NCI-H82 treated with DMSO at 0.1 percent for 48 hours (cell line): ENCODE results near the gene TTC39B.
"Not testable (repeated sequence)": the region's sequence is repeated elsewhere in the genome, so short reads cannot be mapped to it uniquely, and the experiment has no call there.

ENCODE experiments used
- DNase-seq: peaks from one replicate; lab custom pipeline; 2025; ENCODE audit not compliant: unreplicated experiment; lab: John Stamatoyannopoulos, UW

TTC39B gene

GRCh38 chr9:15306757-15307522, at the start of gene TTC39B:
TSS of gene TTC39B (minus strand) at chr9:15307216. CDS start at chr9:15307125, 91 bp downstream.
- DNase-seq = peak; percentile 64

- no peak for DNase-seq
These were observed 48.7 kb upstream of the TTC39B start for GRCh38 chr9:15355669-15356068.

DNA sequence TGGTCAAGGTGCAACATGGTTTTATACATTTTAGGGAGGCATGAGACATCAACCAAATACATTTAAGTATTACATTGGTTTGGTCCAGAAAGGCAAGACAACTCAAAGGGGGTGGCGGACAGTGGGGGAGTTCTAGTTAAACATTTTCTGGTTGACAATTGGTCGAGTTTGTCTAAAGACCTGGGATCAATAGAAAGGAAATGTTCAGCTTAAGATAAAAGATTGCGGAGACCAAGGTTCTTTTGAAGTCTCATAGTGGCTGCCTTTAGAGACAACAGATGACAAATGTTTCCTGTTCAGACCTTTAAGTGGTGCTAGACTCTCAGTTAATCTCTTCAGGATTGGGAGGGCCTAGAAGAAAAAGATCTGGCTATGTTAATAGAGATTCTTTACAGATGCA, 47.7 kb upstream of the TTC39B start:
- DNase-seq = no peak

DNA sequence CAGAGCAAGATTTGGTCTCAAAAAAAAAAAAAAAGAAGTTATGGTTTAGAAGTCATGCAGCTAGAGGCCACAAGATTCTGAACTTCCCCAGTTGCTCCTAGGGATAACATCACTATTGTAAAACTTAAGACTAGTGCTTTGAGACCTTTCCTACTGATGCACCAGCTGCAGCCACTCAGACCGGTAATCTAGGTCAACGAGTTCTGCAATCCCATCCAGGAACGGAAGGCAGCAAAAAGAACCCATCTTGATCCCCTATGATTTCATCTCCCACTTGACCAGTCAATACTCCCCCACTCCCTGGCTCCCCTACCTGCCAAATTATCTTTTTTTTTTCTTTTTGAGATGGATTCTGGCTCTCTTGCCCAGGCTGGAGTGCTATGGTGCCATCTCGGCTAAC, 46.9 kb upstream of the TTC39B start:
- no peak for DNase-seq

DNA sequence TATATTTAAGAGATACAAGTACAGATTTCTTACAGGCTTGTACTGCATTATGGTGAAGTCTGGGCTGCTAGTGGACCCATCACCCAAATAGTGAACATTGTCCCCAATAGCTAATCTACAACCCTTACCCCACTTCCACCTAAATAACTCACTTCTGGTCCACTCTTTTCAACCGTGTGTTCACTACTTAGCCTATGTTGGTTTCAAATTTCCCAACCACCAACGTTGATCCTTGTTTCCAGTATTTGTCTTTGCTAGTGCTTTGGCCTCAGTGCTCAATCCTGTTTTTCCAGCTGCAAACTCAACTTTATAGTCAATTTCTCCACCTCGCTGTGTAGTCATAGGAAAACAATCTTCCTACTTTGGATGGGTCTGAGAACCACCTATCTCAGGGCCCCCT, 45.3 kb upstream of the TTC39B start:
- no peak for DNase-seq

DNA sequence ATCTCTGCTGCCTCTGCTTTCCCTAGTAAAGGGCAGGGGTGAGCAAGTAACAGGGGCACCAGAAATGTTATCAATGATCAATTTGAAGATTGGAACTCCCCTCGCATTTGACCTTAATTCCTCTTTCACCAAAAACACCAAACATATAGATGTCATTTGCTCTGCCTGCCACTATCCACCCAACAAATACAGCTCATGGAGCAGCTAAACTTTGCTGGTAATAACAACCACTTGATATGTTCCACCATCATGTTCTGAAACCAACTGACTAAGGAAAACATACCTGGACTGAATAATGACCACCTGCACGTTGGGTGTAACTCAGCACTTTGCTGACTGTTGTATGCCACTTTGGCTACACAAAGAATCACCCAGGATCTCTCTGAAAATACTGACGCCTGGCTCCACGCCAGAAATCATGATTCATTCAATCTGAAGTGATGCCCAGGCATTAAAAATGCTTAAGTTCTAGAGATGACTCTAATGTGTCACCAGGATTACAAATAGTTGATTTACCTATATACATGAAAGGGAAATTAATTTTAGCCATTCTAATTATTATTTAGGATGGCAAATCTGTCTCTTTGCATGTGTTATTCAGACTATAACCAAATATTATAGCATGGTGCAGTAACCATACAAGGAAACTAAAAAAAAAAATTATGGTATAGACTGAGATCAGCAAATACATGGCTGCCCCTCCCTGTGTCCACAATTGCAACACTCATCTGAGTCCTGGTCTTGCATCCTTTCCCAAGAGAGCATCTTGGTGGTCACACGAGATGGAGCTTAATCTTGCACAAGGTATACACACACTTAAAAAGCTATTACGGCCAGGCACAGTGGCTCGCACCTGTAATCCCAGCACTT, 43.1 kb upstream of the TTC39B start:
- DNase-seq = no peak

GRCh38 chr9:15346837-15347236, 39.8 kb upstream of the TTC39B start:
- no peak for DNase-seq

DNA sequence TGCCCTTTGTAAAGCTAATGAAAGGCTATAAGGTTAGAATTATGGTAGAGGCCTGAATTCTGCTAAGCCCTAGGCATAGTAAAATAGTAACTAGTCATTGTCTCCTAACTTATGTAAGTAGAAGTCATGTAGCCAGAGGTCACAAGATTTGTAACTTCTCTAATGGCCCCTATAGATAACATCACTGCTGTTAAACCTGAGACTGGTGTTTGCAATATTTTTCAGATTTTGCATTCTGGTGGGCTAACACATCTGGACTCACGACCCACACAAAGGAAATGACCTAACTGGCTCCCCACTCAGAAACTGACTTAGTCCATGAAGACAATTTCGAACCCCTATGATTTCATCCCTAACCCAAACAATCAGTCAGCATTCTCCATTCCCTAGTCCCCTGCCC, 37.2 kb upstream of the TTC39B start:
- DNase-seq = no peak

- no peak for DNase-seq
These were observed 26.4 kb upstream of the TTC39B start for GRCh38 chr9:15333376-15333881.

GRCh38 chr9:15332939-15333338, 25.9 kb upstream of the TTC39B start:
- DNase-seq = no peak

DNA sequence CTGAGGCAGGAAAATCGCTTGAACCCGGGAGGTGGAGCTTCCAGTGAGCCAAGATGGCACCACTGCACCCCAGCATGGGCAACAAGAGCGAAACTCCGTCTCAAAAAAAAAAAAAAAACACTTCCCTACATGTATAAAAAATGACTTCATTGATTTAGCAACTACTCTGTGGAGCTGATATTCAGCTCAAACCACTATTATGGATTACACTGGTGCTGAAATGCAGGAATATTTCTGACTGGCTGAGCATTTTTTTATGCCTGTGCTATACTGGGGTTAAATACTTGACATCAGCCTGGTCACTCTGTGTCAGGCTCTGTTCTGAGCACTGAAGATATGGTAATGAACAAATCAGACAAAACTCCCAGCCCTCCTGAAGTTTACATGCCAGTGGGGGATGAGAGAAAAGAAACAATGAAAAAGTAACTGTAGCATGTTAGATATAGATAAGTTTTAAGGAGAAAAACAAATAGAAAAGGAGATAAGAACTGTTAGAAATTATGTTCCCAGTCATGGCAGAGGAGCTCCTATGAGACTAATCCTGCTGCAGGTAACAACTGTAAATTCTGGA, 22.6 kb upstream of the TTC39B start:
- no peak for DNase-seq

DNA sequence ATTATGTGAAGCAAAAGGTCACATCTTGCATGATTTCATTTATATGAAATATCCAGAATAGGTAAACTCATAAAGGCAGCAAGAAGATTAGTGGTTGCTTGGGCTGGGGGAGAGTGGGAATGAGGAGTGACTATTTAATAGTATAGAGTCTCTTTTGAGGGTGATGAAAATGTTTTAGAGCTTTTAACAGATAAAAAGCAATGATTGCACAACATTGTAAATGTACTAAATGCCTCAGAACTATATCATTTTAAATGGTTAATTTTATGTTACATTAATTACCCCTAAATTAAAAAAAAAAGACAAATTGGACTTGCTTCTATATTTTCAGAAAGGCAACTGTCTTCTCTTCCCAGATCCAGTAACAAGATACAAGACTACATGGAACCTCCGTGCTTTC, 21.9 kb upstream of the TTC39B start:
- no peak for DNase-seq

- DNase-seq = not testable (repeated sequence)
These were observed 15.7 kb upstream of the TTC39B start for GRCh38 chr9:15322695-15323094.

- DNase-seq = not testable (repeated sequence)
These were observed 12.6 kb upstream of the TTC39B start for GRCh38 chr9:15319661-15320060.

GRCh38 chr9:15317836-15318235, 10.8 kb upstream of the TTC39B start:
- DNase-seq = no peak

DNA sequence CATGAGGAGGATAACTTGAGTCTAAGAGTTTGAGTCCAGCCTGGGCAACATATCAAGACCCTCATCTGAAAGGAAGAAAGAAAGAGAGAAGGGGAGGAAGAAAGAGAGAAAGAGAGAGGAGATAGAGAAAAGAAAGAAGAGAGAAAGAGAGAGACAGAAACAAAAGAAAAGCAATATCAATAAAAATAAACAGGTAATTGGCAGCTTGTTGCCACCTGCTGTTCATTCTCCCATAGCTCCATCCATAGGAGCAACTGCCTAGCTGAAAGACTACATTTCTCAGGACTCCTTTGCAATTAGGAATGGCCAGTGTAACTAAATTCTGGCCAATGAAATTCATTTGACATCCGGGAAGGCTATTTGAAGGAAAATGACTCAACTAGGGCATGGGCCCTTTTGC, 4.6 kb upstream of the TTC39B start:
- DNase-seq = no peak

GRCh38 chr9:15310107-15310850, 3.3 kb upstream of the TTC39B start:
- DNase-seq = no peak

DNA sequence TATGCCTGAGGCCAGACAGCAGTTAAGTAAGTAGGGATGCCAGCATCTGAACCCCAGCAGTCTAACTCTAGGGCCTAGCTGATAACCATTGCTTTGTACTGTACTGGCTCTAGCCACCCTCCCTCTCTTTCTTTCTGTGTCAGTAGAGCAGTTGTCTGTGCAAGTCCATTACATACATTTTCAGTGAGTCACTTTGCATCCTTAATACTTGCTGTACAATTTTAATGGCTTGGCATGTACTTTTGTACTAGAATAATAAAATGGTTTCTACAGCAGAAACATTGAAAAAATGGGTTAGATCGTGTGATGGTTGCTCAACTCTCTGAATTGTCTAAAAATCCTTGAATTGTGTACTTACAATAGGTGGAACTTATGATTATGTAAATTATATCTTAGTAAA, 1.5 kb upstream of the TTC39B start:
- no peak for DNase-seq

DNA sequence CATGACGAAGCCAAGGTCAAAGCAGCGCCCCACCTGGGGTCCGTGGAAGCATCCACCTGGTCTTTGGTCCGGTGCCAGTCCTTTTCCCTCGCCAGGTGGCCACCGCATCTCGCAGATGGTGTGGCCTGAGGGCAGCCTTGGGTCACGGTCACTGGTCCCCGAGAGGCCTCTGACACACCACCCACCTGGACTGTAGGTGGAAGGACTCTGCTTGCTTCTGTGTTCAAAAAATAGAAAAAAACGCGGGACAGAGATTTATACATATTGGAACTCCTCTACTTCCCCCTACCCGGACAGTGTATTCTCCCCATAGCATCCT, 466 bp upstream of the TTC39B start:
- DNase-seq = no peak

DNA sequence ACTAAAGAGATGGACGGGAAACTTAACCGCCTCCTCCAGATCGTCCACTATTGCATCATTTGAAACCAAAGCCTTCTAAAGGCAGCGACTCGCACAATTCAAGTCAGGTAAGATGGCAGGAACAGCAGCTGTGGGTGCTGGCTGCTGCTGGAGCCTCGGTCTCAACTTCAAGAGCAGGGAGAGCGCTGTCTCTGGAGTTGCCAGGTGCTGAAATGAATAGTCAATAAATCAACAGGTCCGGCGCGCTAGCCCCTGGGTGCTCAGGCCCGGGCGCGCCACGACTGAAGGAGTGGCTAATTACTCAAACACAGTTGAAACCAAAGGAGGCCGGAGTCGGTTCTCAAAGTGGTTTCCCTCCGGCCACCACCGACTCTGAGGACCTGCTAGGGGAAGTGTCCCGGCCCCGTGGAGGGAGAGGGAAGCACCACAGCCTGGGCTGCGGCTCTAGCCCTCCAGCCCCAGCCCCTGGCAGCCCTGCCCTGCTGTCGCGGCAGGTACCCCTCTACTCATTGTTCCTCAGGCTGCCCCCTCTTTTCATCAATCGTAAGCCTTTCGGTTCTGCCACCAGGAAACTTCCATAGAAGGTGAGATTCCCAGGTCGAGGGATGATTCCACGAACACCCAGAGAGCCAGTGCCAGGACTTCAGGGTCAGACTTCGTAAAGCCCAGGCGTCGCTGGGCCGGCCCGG, 804 bp downstream of the TTC39B start:
- DNase-seq = no peak

DNA sequence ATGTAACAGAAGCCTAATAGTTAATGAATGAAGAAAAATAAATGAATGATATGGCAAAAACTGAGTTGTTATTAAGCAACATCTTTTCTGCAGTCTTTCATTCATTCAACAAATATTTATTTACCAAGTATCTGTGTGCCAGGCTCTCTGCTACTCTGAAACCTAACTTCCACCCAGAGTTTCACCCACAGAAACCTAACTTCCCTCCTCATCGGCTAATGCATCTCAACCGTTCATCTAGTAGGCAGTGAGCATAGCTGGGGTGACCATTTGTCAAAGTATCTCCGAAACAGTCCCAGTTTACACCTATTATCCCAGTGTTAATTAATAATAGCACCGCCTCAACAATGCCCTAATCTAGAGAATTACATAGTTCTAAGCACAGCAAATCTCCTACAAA, 1.5 kb downstream of the TTC39B start:
- no peak for DNase-seq
